HepG2 (cell line): ENCODE data around the gene SLC16A13. TPM values are rescaled to one million over a fixed set of nuclear protein-coding genes. Genes with fewer than 3 reads are reported as not detected.

Source experiments
- CSRNP2 ChIP-seq: sonication (generic); formaldehyde crosslinking; conservative IDR thresholded peaks from 2 replicates; pipeline ENCODE4 v1.8.0; 2022; ENCODE audit warnings: low read depth, missing genetic modification reagents
- CTCF ChIP-seq: sonication (generic); formaldehyde crosslinking; IDR thresholded peaks from 2 replicates; pipeline ENCODE4 v1.5.0; 2020; ENCODE audit warnings: mild to moderate bottlenecking, missing genetic modification reagents, moderate library complexity
- KDM1A ChIP-seq: IDR thresholded peaks from 2 replicates; pipeline ENCODE4 v1.6.1; 2016; ENCODE audit warnings: missing compliant biosample characterization
- NKX3-1 ChIP-seq: sonication (generic); formaldehyde crosslinking; IDR thresholded peaks from 2 replicates; pipeline ENCODE4 v1.5.0; 2020; ENCODE audit warnings: missing genetic modification reagents
- PRDM15 ChIP-seq: sonication (generic); formaldehyde crosslinking; IDR thresholded peaks from 2 replicates; pipeline ENCODE4 v1.4.0; 2020; ENCODE audit warnings: missing genetic modification reagents
- THAP11 ChIP-seq: IDR thresholded peaks from 2 replicates; pipeline ENCODE4 v1.6.1; 2016; ENCODE audit warnings: missing biosample characterization, missing genetic modification reagents
- ZNF317 ChIP-seq: sonication (generic); formaldehyde crosslinking; IDR thresholded peaks from 2 replicates; pipeline ENCODE4 v1.5.0; 2020; ENCODE audit warnings: mild to moderate bottlenecking, missing genetic modification reagents
- ZNF331 ChIP-seq: sonication (generic); formaldehyde crosslinking; IDR thresholded peaks from 2 replicates; pipeline ENCODE4 v1.4.0; 2020; ENCODE audit warnings: missing genetic modification reagents
- ZNF775 ChIP-seq: sonication (generic); formaldehyde crosslinking; IDR thresholded peaks from 2 replicates; pipeline ENCODE4 v1.4.0; 2020; ENCODE audit warnings: missing genetic modification reagents, mild to moderate bottlenecking, moderate library complexity, borderline replicate concordance
- polyA plus RNA-seq, 8 experiments: library from polyadenylated mRNA; depleted of rRNA in 3 of 8; stranded (reverse) in 7 of 8; unstranded in 1 of 8; fragments of >200 nt; fragmentation: Illumina TruSeq in 4 of 8; extraction: Trizol in 4 of 8; gene quantifications; 2 replicates each; pipeline versions ENCODE4 v1.2.1 to v1.2.3, GENCODE V29; 2011 to 2016; ENCODE audit warnings: low read depth in 4 of 8, missing spikeins in 1 of 8, mixed read lengths in 1 of 8; ENCODE audit not compliant: insufficient read depth in 1 of 8
- total RNA-seq, 5 experiments: library from RNA; depleted of rRNA; stranded (reverse); fragments of >200 nt; fragmentation: Illumina TruSeq; extraction: Trizol; gene quantifications; 2 replicates each; pipeline ENCODE4 v1.2.3, GENCODE V29; 2016; ENCODE audit warnings: low read depth in 1 of 5
- TF ChIP-seq, protein P1 (sequence below): IDR thresholded peaks from 2 replicates; pipeline ENCODE4 v1.4.0; 2020; ENCODE audit warnings: mild to moderate bottlenecking, missing genetic modification reagents
- TF ChIP-seq, protein P2 (sequence below): sonication (generic); formaldehyde crosslinking; IDR thresholded peaks from 2 replicates; pipeline ENCODE4 v1.4.0; 2020; ENCODE audit warnings: missing genetic modification reagents
- TF ChIP-seq, protein P3 (sequence below): sonication (generic); formaldehyde crosslinking; IDR thresholded peaks from 2 replicates; pipeline ENCODE4 v1.5.1; 2020; ENCODE audit warnings: mild to moderate bottlenecking, missing genetic modification reagents, borderline replicate concordance

SLC16A13 gene
- total and polyA plus RNA-seq, 2 of the 13 experiments (the other 11 are each of a cell fraction or from before 2014, with no cell fraction given): 2.2 to 3.0 TPM

DNA sequence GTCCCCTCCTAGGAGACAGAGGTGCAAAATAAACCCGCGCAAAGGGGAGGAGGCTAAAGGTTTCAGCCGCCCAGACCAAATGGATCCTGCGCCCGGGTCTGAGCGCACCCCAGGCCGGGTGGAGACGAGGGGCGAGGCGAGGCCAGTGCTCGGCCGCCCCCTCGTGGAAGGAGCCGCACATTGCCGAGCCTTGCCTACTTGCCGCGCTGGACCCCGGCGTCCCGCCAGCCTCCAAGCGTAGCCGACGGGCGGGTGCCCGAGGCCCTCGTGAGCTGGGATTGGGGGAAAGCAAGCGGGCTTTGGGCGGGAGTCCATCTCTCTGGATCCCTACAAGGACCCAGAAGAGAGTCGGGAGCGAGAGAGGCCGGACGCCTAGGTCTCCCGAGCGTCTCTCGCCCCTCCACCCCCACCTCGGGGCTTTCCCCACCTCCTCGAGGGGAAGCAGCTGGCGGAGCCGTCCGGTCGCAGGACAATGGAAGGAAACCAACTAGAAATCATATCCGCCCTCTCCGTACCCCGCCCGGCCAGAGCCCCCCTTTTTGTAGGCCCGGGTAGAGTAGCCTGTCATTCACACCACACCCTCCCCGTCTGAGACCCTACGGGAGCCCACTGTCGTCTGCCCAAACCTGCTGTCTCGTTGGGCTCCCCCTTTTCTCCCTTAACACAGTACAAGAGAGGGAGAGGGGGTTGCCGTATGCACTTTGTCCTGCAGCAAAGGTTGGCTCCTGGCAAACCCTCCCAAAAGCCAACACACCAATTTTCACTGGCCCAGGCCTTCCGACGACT, 13.6 kb upstream of the SLC16A13 start (continued):
- TF ChIP-seq, protein P1, sequence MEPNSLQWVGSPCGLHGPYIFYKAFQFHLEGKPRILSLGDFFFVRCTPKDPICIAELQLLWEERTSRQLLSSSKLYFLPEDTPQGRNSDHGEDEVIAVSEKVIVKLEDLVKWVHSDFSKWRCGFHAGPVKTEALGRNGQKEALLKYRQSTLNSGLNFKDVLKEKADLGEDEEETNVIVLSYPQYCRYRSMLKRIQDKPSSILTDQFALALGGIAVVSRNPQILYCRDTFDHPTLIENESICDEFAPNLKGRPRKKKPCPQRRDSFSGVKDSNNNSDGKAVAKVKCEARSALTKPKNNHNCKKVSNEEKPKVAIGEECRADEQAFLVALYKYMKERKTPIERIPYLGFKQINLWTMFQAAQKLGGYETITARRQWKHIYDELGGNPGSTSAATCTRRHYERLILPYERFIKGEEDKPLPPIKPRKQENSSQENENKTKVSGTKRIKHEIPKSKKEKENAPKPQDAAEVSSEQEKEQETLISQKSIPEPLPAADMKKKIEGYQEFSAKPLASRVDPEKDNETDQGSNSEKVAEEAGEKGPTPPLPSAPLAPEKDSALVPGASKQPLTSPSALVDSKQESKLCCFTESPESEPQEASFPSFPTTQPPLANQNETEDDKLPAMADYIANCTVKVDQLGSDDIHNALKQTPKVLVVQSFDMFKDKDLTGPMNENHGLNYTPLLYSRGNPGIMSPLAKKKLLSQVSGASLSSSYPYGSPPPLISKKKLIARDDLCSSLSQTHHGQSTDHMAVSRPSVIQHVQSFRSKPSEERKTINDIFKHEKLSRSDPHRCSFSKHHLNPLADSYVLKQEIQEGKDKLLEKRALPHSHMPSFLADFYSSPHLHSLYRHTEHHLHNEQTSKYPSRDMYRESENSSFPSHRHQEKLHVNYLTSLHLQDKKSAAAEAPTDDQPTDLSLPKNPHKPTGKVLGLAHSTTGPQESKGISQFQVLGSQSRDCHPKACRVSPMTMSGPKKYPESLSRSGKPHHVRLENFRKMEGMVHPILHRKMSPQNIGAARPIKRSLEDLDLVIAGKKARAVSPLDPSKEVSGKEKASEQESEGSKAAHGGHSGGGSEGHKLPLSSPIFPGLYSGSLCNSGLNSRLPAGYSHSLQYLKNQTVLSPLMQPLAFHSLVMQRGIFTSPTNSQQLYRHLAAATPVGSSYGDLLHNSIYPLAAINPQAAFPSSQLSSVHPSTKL: 0 out of 2 replicates have a peak, but pooled peaks have one; percentile 37
- no peak for TF ChIP-seq KDM1A (CRISPR knock-in tag)
- TF ChIP-seq ZNF317: 0 out of 2 replicates have a peak, but pooled peaks have one; percentile 20
- TF ChIP-seq THAP11 (CRISPR knock-in tag): 0 out of 2 replicates have a peak, but pooled peaks have one; percentile 43
- no peak for TF ChIP-seq NKX3-1 (CRISPR knock-in tag)
- TF ChIP-seq, protein P2, sequence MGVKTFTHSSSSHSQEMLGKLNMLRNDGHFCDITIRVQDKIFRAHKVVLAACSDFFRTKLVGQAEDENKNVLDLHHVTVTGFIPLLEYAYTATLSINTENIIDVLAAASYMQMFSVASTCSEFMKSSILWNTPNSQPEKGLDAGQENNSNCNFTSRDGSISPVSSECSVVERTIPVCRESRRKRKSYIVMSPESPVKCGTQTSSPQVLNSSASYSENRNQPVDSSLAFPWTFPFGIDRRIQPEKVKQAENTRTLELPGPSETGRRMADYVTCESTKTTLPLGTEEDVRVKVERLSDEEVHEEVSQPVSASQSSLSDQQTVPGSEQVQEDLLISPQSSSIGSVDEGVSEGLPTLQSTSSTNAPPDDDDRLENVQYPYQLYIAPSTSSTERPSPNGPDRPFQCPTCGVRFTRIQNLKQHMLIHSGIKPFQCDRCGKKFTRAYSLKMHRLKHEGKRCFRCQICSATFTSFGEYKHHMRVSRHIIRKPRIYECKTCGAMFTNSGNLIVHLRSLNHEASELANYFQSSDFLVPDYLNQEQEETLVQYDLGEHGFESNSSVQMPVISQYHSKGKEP: 0 out of 2 replicates have a peak, but pooled peaks have one; percentile 41
- peak; percentile 97 for TF ChIP-seq CTCF (CRISPR knock-in tag)
- TF ChIP-seq ZNF775 (CRISPR knock-in tag): no peak
- TF ChIP-seq, protein P3, sequence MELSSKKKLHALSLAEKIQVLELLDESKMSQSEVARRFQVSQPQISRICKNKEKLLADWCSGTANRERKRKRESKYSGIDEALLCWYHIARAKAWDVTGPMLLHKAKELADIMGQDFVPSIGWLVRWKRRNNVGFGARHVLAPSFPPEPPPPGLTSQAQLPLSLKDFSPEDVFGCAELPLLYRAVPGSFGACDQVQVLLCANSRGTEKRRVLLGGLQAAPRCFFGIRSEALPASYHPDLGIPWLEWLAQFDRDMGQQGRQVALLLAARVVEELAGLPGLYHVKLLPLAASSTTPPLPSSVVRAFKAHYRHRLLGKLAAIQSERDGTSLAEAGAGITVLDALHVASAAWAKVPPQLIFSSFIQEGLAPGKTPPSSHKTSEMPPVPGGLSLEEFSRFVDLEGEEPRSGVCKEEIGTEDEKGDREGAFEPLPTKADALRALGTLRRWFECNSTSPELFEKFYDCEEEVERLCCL: no peak
- peak; percentile 46; the same call in 1 of the 2 replicates for TF ChIP-seq ZNF331 (CRISPR knock-in tag)
- TF ChIP-seq PRDM15 (CRISPR knock-in tag): peak; percentile 74; the same call in 1 of the 2 replicates
- no peak for TF ChIP-seq CSRNP2
